Caco-2 (cell line): Measurements from ENCODE around the gene LOX. TPM values are rescaled to one million over a fixed set of nuclear protein-coding genes. Genes with fewer than 3 reads are reported as not detected.

Experiments used
- BruUV-seq: library from RNA; stranded (reverse); fragments of 400-500 nt; replicated peaks from 2 replicates; lab custom pipeline; 2021; lab: Mats Ljungman, UMichigan
- CTCF ChIA-PET: fragments of 300-600 bp; sonication (Branson Sonifier 250); formaldehyde crosslinking; loops from one replicate; lab custom pipeline; 2022; ENCODE audit warnings: antibody characterized with exemption; lab: Charles Lee
- POLR2A ChIA-PET: fragments of 300-600 bp; sonication (Branson Sonifier 250); formaldehyde crosslinking; loops from one replicate; lab custom pipeline; 2022; ENCODE audit warnings: antibody characterized with exemption; lab: Charles Lee
- DNase-seq, 2 experiments: peaks; one replicate each; pipeline versions ENCODE4 v3.0.0 to v3.0.0-alpha.2; 2020 to 2022
- H3K27me3 ChIP-seq: replicated peaks from 2 replicates; pipeline ENCODE4 v1.6.0; 2011; ENCODE audit warnings: low read length; ENCODE audit not compliant: control insufficient read depth, insufficient read depth
- H3K36me3 ChIP-seq: 2 replicates; pipeline ENCODE4 v1.5.1; 2011; ENCODE audit warnings: low read length; ENCODE audit not compliant: control insufficient read depth, insufficient read depth
- H3K4me1 ChIP-seq: fragments of 250-450 bp; sonication (Bioruptor Pico); 2 replicates; pipeline ENCODE4 v1.5.1; 2020; ENCODE audit warnings: mild to moderate bottlenecking
- H3K4me3 ChIP-seq: 2 replicates; pipeline ENCODE4 v1.5.1; 2011; ENCODE audit warnings: low read depth, mild to moderate bottlenecking, control low read depth, low read length
- H3K9me3 ChIP-seq: fragments of 250-450 bp; sonication (Bioruptor Pico); 2 replicates; pipeline ENCODE4 v1.5.1; 2020; ENCODE audit warnings: mild to moderate bottlenecking, moderate library complexity
- H3K27ac Mint-ChIP-seq: one replicate; pipeline ENCODE4 v1.8.0; 2022; ENCODE audit warnings: mixed read lengths; ENCODE audit not compliant: unreplicated experiment
- H3K27me3 Mint-ChIP-seq: one replicate; pipeline ENCODE4 v1.8.0; 2022; ENCODE audit warnings: mixed read lengths; ENCODE audit not compliant: insufficient read depth, unreplicated experiment
- H3K36me3 Mint-ChIP-seq: one replicate; pipeline ENCODE4 v1.8.0; 2022; ENCODE audit warnings: mild to moderate bottlenecking, mixed read lengths; ENCODE audit not compliant: insufficient read depth, unreplicated experiment
- H3K4me1 Mint-ChIP-seq: one replicate; pipeline ENCODE4 v1.8.0; 2022; ENCODE audit warnings: low read depth, mixed read lengths; ENCODE audit not compliant: unreplicated experiment
- H3K4me3 Mint-ChIP-seq: one replicate; pipeline ENCODE4 v1.8.0; 2022; ENCODE audit warnings: mild to moderate bottlenecking, moderate library complexity, mixed read lengths; ENCODE audit not compliant: unreplicated experiment
- H3K9me3 Mint-ChIP-seq: one replicate; pipeline ENCODE4 v1.8.0; 2022; ENCODE audit warnings: mixed read lengths; ENCODE audit not compliant: unreplicated experiment
- CTCF ChIP-seq, 2 experiments: fragments of 200-600 bp in 1 of 2; IDR thresholded peaks; 1 replicate in 1 of 2; 2 replicates in 1 of 2; pipeline versions ENCODE4 v1.5.1 to v1.8.0; 2011 to 2022; ENCODE audit warnings: antibody characterized with exemption in 1 of 2, control low read depth in 1 of 2, inconsistent platforms in 1 of 2, low read depth in 1 of 2, low read length in 1 of 2, mild to moderate bottlenecking in 1 of 2, moderate library complexity in 1 of 2; ENCODE audit not compliant: insufficient read depth in 1 of 2, severe bottlenecking in 1 of 2, unreplicated experiment in 1 of 2
- intact Hi-C: fragments of 100-400 bp; cut with micrococcal nuclease; formaldehyde crosslinking; loops from one replicate; pipeline ENCODE4 v1.10.0; 2022; ENCODE audit not compliant: unreplicated experiment
- total RNA-seq: library from RNA; stranded (reverse); gene quantifications from 2 replicates; pipeline ENCODE4 v1.2.3, GENCODE V29; 2022

LOX gene
- total RNA-seq, 1 experiment from 2014 or later = 4.9 TPM

DNA sequence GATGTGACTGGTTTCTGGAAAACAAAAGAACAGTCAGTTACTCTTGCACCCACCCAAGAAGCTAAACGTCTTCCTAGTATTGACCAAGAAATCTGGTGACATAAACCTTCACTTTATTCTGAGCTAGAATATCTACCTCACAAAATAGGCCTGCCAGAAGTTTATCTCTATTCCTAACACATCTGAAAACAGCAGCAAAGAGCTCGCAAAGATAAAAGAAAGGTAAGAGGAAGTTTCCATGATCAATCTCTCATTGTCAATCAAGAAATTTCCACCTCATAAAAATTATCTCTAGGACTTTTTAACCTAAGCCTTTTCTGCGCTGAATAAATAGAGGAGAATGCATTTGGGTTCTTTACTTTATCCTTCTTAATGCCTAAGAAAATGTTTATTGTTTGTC lies 34.0 kb upstream of the LOX start:
- Histone ChIP-seq H3K4me3 (no peak overlapping the region), H3K36me3 (no peaks in the 10 kb centered on the region), H3K4me1 (no peaks in the 10 kb centered on the region), H3K9me3 (no peaks in the 10 kb centered on the region), H3K27me3 (no peaks in the 10 kb centered on the region)
- no peak for TF ChIP-seq CTCF (IDR thresholded peaks at IDR 0.05; ENCODE audit: insufficient read depth in 1 of 2, low read depth in 1 of 2, low read length in 1 of 2, severe bottlenecking in 1 of 2, unreplicated experiment in 1 of 2)
- no peak for DNase-seq
- Mint-ChIP-seq H3K4me1 (no peaks in the 10 kb centered on the region), H3K27me3 (peaks cover 21% of the 10 kb centered on the region), H3K36me3 (no peaks in the 10 kb centered on the region), H3K9me3 (no peaks in the 10 kb centered on the region), H3K27ac (no peak overlapping the region), H3K4me3 (no peak overlapping the region)
- BruUV-seq = no TSS peak
- ChIA-PET CTCF (interaction anchor here (0.9 kb wide), 1 partner anchor 10 kb away, joined by 3 read pairs; no protein-coding TSS in a partner anchor), POLR2A (no interaction called here)
- intact Hi-C loops = no loop called here

- no peaks in the 10 kb centered on the region for H3K9me3 ChIP-seq
- TF ChIP-seq CTCF (IDR thresholded peaks at IDR 0.05; ENCODE audit: insufficient read depth in 1 of 2, low read depth in 1 of 2, low read length in 1 of 2, severe bottlenecking in 1 of 2, unreplicated experiment in 1 of 2) = no peak
- Mint-ChIP-seq H3K4me3 (no peak overlapping the region), H3K9me3 (no peaks in the 10 kb centered on the region), H3K27me3 (peaks cover 21% of the 10 kb centered on the region), H3K4me1 (no peaks in the 10 kb centered on the region), H3K36me3 (no peaks in the 10 kb centered on the region), H3K27ac (no peak overlapping the region)
- H3K4me1 ChIP-seq = no peaks in the 10 kb centered on the region
- intact Hi-C loops = no loop called here
- BruUV-seq = no TSS peak
- ChIA-PET POLR2A (no interaction called here), CTCF (interaction anchor here (0.9 to 1.3 kb wide), 2 partner anchors 10 kb away, joined by 3 to 4 read pairs; no protein-coding TSS in a partner anchor)
- H3K4me3 ChIP-seq = no peak overlapping the region
- H3K27me3 ChIP-seq = no peaks in the 10 kb centered on the region
- DNase-seq = no peak
- no peaks in the 10 kb centered on the region for H3K36me3 ChIP-seq
Observed at GRCh38 chr5:122111460-122111859, 33.4 kb upstream of the LOX start.

DNA sequence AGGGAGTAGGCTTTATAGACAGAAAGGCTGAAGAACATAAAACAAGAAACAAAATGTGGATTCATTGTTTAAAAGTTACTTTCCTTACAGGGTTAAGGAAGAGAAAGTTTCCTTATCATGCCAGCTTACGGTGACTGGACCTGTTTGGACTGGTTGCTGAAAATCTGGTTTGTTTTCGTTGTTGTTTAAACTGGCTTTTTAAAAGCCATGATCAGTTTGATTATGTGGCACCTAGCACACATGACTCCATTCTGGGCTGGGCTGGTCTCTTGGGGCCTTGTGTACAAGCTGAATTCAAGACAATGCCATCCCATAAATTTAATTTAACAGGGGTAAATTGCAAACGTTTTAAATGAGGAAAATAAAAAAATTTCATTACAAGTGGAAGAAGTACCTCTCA lies 32.9 kb upstream of the LOX start:
- Histone ChIP-seq H3K9me3 (no peaks in the 10 kb centered on the region), H3K27me3 (no peaks in the 10 kb centered on the region), H3K4me1 (no peaks in the 10 kb centered on the region), H3K4me3 (no peak overlapping the region), H3K36me3 (no peaks in the 10 kb centered on the region)
- Mint-ChIP-seq H3K4me1 (no peaks in the 10 kb centered on the region), H3K27ac (no peak overlapping the region), H3K36me3 (no peaks in the 10 kb centered on the region), H3K9me3 (no peaks in the 10 kb centered on the region), H3K27me3 (peaks cover 21% of the 10 kb centered on the region), H3K4me3 (no peak overlapping the region)
- POLR2A ChIA-PET = no interaction called here
- BruUV-seq = no TSS peak
- CTCF ChIA-PET = interaction anchor here (1.3 kb wide), 1 partner anchor 9 kb away, joined by 4 read pairs; no protein-coding TSS in a partner anchor
- intact Hi-C loops = no loop called here
- TF ChIP-seq CTCF (IDR thresholded peaks at IDR 0.05; ENCODE audit: insufficient read depth in 1 of 2, low read depth in 1 of 2, low read length in 1 of 2, severe bottlenecking in 1 of 2, unreplicated experiment in 1 of 2) = no peak
- no peak for DNase-seq
